ENCODE measurements around the gene SCOC. TPM values are rescaled to one million over a fixed set of nuclear protein-coding genes. Genes with fewer than 3 reads are reported as not detected.

The SCOC gene
- total RNA-seq, 4 donors from 2014 or later, result 21.5 to 36.6 (median 30.6) TPM

GRCh38 chr4:140342620-140343019 is 30.8 kb upstream of the SCOC start:
- Histone ChIP-seq H3K9me3 (no peaks in the 10 kb centered on the region), H3K4me1 (no peaks in the 10 kb centered on the region), H3K4me3 (no peak overlapping the region), H3K36me3 (no peaks in the 10 kb centered on the region), H3K27me3 (no peaks in the 10 kb centered on the region), H3K27ac (no peak overlapping the region)
- in situ Hi-C loops (cut with MboI; ENCODE audit: low sequenced_read_pairs in 4 of 4), result no loop called here
- ATAC-seq (no peak), DNase-seq (no peak)
- TF ChIP-seq POLR2A (IDR thresholded peaks at IDR 0.05) (no peak), CTCF (IDR thresholded peaks at IDR 0.05 in 4 of 5, conservative IDR thresholded peaks at IDR 0.05 in 1 of 5) (no peak)
- intact Hi-C loops (cut with DNase I; ENCODE audit: low total_unique reads), result no loop called here

DNA sequence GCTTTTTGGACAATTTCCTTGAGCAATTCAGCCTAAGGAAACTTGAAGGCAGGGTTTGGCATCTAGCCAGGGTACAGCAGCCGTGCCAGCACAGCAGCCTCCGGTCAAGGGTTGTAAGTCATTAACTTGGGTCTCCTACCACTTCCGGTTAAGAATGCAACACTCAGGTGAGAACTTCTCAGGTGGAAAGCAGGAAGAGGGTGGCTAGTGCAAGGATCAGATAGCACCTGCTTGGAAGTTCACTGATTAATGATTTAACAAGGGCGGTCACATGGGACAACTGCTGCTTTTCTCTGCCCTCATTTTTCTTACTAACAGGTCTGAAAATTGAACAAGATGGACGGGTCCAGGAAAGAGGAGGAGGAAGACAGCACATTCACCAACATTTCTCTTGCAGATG is 30.1 kb upstream of the SCOC start:
- H3K9me3 ChIP-seq, result no peaks in the 10 kb centered on the region
- no peaks in the 10 kb centered on the region for H3K36me3 ChIP-seq
- H3K4me1 ChIP-seq, result no peaks in the 10 kb centered on the region
- DNase-seq, result no peak
- in situ Hi-C loops (cut with MboI; ENCODE audit: low sequenced_read_pairs in 4 of 4) (no loop called here), intact Hi-C loops (cut with DNase I; ENCODE audit: low total_unique reads) (no loop called here)
- TF ChIP-seq POLR2A (IDR thresholded peaks at IDR 0.05), result no peak
- no peak for TF ChIP-seq CTCF (IDR thresholded peaks at IDR 0.05 in 4 of 5, conservative IDR thresholded peaks at IDR 0.05 in 1 of 5)
- ATAC-seq, result no peak
- no peak overlapping the region for H3K4me3 ChIP-seq
- no peaks in the 10 kb centered on the region for H3K27me3 ChIP-seq
- H3K27ac ChIP-seq, result no peak overlapping the region

DNA sequence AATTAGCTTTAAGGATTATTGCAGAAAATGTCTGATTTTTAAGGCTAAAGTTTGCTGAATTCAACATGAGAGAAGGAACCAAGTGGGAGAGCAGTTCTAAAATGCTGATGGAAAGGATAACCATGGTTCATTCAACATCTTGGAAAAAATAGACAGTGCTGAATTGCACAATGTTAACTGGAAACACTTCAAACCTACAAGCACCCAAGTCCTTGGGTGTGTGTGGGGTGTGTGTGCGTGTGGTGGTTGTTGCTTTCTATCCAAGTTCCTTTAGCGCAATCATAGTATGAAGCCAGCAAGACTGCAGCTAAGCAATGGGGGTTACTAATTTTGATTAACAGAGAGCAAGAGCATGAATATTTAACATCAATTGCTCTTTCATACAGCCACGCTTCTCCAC is 29.3 kb upstream of the SCOC start:
- H3K27ac ChIP-seq, result no peak overlapping the region
- ATAC-seq, result no peak
- H3K4me3 ChIP-seq, result no peak overlapping the region
- H3K27me3 ChIP-seq, result no peaks in the 10 kb centered on the region
- no peaks in the 10 kb centered on the region for H3K9me3 ChIP-seq
- in situ Hi-C loops (cut with MboI; ENCODE audit: low sequenced_read_pairs in 4 of 4) (no loop called here), intact Hi-C loops (cut with DNase I; ENCODE audit: low total_unique reads) (no loop called here)
- H3K36me3 ChIP-seq, result no peaks in the 10 kb centered on the region
- H3K4me1 ChIP-seq, result no peaks in the 10 kb centered on the region
- no peak for DNase-seq
- TF ChIP-seq POLR2A (IDR thresholded peaks at IDR 0.05) (no peak), CTCF (IDR thresholded peaks at IDR 0.05 in 4 of 5, conservative IDR thresholded peaks at IDR 0.05 in 1 of 5) (no peak)

GRCh38 chr4:140344621-140345020 is 28.8 kb upstream of the SCOC start:
- in situ Hi-C loops (cut with MboI; ENCODE audit: low sequenced_read_pairs in 4 of 4), result no loop called here
- DNase-seq, result no peak
- H3K4me1 ChIP-seq, result no peaks in the 10 kb centered on the region
- TF ChIP-seq CTCF (IDR thresholded peaks at IDR 0.05 in 4 of 5, conservative IDR thresholded peaks at IDR 0.05 in 1 of 5) (no peak), POLR2A (IDR thresholded peaks at IDR 0.05) (no peak)
- H3K27ac ChIP-seq, result no peak overlapping the region
- H3K4me3 ChIP-seq, result no peak overlapping the region
- no peaks in the 10 kb centered on the region for H3K36me3 ChIP-seq
- intact Hi-C loops (cut with DNase I; ENCODE audit: low total_unique reads), result no loop called here
- H3K9me3 ChIP-seq, result no peaks in the 10 kb centered on the region
- no peaks in the 10 kb centered on the region for H3K27me3 ChIP-seq
- no peak for ATAC-seq

DNA sequence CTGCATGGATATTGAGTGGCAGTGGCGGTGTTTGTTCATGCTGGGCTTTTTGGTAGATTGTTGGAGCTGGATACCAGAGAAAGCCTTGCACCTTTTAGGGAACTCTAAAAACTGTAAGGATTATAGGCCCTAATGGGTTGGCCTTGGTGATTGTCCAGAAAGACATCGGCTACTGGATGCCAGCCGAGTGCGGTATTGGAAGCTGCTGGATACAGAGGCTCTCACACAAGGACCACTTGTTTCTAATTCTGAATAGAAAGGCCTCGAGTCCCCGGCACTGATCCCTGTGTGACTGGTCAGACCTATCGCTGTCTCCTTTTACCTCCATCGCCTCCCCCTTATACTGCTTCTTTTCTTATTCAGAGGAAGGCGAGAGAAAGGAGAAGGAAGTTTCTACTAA is 27.3 kb upstream of the SCOC start:
- Histone ChIP-seq H3K4me1 (no peaks in the 10 kb centered on the region), H3K36me3 (no peaks in the 10 kb centered on the region), H3K27me3 (no peaks in the 10 kb centered on the region), H3K27ac (no peak overlapping the region), H3K4me3 (no peak overlapping the region), H3K9me3 (no peaks in the 10 kb centered on the region)
- in situ Hi-C loops (cut with MboI; ENCODE audit: low sequenced_read_pairs in 4 of 4) (no loop called here), intact Hi-C loops (cut with DNase I; ENCODE audit: low total_unique reads) (no loop called here)
- DNase-seq, result no peak
- TF ChIP-seq CTCF (IDR thresholded peaks at IDR 0.05 in 4 of 5, conservative IDR thresholded peaks at IDR 0.05 in 1 of 5) (no peak), POLR2A (IDR thresholded peaks at IDR 0.05) (no peak)
- ATAC-seq, result no peak
